ENCODE results near the gene PAQR8.
"Not testable (repeated sequence)": the region's sequence is repeated elsewhere in the genome, so short reads cannot be mapped to it uniquely, and the experiment has no call there.

PAQR8 gene

GRCh38 chr6:52415917-52416628 lies 54.1 kb downstream of the PAQR8 start:
- DNase-seq = no peak

- no peak for DNase-seq
These were observed 54.7 kb downstream of the PAQR8 start for GRCh38 chr6:52416629-52417151.

GRCh38 chr6:52417675-52418111 lies 55.7 kb downstream of the PAQR8 start:
- DNase-seq = no peak

- DNase-seq = no peak
These were observed 56.7 kb downstream of the PAQR8 start for GRCh38 chr6:52418606-52419005.

- peak; percentile 98 for DNase-seq
These were observed 58.1 kb downstream of the PAQR8 start, which contains the start of gene EFHC1 for GRCh38 chr6:52419809-52420667. TSS of gene EFHC1 (plus strand) at chr6:52420342. CDS start at chr6:52420411, 69 bp downstream.

GRCh38 chr6:52420668-52421358 lies 58.9 kb downstream of the PAQR8 start:
- DNase-seq = no peak

- no peak for DNase-seq
These were observed 60.2 kb downstream of the PAQR8 start for GRCh38 chr6:52422156-52422555.

GRCh38 chr6:52423448-52423847 lies 61.5 kb downstream of the PAQR8 start:
- no peak for DNase-seq

GRCh38 chr6:52423971-52424381 lies 62.0 kb downstream of the PAQR8 start:
- no peak for DNase-seq

GRCh38 chr6:52424513-52424912 lies 62.6 kb downstream of the PAQR8 start:
- DNase-seq = no peak

- DNase-seq = no peak
These were observed 64.7 kb downstream of the PAQR8 start for GRCh38 chr6:52426667-52427066.

GRCh38 chr6:52433294-52433693 lies 71.3 kb downstream of the PAQR8 start:
- DNase-seq = not testable (repeated sequence)

GRCh38 chr6:52435345-52435744 lies 73.4 kb downstream of the PAQR8 start:
- DNase-seq = no peak

GRCh38 chr6:52438926-52439325 lies 77.0 kb downstream of the PAQR8 start:
- DNase-seq = no peak

- no peak for DNase-seq
These were observed 92.6 kb downstream of the PAQR8 start for GRCh38 chr6:52454556-52454955.

- no peak for DNase-seq
These were observed 95.1 kb downstream of the PAQR8 start for GRCh38 chr6:52457096-52457495.
